HG03039 (cell line): ENCODE results near the gene LRRC73.
A peak's percentile ranks its signal among the peaks of the same experiment; 100 is the strongest.

ENCODE experiments used
- ATAC-seq: cut with Tn5 transposase; IDR thresholded peaks from one replicate; pipeline ENCODE4 v1.9.1; 2021; ENCODE audit warnings: mild to moderate bottlenecking, moderate library complexity; ENCODE audit not compliant: unreplicated experiment

The LRRC73 gene

GRCh38 chr6:43493833-43494232 is 16.3 kb downstream of the LRRC73 start:
- ATAC-seq, result no peak

GRCh38 chr6:43493230-43493629 is 16.9 kb downstream of the LRRC73 start:
- no peak for ATAC-seq

DNA sequence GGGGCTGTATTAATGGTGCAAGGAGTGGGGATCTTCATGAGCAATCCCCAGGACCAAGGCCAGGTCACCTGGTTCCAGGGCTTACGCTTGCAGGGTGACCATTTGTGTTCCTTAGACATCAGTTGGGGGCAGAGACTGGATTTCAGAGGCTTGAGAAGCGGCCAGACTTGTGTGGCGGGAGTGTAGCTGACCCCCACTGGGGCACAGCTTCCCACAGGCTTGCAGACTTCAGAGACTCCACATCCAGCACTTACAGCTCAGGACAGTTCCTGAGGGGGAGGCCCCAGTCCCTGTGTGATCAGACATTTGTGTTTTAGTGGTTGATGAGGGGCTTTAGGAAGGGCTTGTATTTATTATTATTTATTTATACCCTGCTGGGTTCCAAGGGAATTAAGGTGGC is 17.5 kb downstream of the LRRC73 start:
- no peak for ATAC-seq

DNA sequence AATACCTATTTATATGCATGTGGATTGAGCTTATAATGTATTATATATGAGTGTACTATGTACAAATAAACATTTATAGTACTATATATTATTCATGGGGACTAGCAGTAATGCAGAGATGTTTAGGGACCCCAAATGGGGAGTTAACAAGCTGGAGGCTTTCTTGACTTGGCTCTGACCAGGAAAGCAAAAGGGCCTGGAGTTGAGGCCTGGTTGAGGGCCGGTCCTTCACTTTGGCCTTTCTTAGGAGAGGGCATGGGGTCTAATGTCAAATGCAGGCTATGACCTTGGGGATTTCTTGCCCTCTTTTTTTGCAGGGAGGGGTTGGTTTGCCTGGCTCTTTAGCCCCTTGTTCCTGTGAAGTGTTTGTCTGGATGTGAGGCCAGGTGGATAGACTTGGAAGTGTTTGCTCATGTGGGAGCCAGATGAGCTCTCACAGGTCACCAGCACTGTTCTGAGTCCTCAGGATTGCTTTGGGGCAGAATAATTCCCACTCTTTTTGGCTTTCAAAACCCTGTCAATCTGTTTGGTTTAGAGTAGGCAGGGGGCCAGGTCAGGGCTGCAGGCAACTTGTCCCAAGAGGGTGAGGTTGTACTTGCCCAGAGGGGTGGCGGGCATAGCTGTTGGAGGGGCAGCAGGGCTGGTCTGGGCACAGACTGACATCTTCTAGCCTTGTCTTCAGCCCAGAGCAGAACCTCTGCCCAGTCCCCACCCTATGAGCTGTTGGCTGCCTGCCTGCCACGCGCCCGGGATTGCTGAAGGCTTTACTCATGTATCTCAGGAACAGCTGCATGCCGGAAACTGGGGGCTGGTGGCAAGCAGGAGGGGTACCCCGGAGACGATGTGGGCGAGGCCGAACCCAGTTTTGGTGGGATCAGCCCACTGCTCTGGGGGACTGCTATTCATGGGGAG is 18.1 kb downstream of the LRRC73 start:
- no peak for ATAC-seq

DNA sequence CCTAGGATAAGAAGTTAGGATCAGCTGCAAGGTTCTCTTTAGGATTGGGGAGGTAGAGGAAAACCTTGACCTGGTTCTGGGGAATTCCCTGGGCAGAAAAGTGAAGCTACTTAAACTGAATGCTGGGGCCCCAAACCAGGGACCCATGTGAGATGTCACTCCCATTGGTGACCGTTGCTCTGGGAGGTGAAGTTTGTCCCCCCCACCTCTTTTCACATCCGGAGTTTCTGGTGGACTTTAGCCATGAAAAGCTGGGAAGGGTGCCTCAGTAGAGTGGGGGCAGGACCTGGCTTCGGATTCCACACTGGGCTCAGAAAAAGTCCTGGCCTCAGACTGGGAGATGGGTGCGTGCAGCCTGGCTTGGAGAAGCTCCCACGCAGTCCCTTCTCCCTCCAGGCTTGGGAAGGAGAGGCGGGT is 19.6 kb downstream of the LRRC73 start:
- ATAC-seq, result no peak

- no peak for ATAC-seq
Observed at GRCh38 chr6:43489277-43490072, 20.7 kb downstream of the LRRC73 start.

DNA sequence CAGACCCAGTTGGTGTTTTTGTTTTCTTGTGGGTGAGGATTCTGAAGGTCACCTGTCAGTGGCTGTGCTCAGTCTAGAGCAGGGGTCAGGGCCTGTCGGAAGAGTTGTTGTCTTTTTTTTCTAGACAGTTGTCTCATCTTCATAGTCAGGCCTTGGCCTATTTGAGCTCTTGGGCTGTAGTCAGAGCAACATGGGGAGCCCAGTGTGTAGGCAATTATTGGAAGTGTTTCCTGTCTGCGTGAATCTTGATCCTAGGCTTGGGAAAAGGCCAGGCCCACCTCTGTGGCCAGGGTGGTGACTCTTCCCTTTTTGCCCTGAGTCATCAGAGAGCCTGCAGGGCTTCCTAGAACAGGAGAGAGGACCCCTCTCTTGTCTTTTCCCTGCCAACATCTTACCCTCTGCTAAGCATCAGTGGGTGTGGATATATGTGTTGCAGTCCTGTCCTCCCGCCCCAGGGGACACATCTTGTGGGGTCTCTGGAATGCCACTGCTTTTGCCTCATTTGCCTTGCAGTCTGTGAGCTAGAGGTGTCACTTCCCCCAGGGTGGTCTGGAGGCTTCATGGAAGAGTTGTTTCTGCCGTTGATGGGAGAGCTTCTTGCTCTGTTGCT is 21.4 kb downstream of the LRRC73 start:
- no peak for ATAC-seq

GRCh38 chr6:43481591-43482236 is 28.4 kb downstream of the LRRC73 start:
- no peak for ATAC-seq

- no peak for ATAC-seq
Observed at GRCh38 chr6:43481075-43481474, 29.1 kb downstream of the LRRC73 start.

DNA sequence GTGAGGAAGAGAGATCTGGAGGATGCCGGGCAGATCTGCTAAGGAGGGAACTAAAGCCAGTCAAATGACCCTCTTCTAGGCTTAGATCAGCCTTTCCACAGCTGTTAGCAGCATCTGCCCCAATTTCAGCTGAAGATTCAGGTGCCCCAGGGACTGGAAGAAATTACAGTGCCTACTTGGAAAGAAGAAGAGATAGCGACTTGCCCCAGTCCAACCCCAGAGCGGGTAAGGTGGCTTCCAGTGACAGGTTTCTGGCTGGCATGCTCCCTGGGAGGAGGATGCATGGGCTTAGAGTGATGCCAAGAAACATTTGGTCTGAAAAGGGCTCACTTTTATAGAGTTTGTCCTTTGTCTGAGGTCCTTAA is 32.2 kb downstream of the LRRC73 start:
- no peak for ATAC-seq

DNA sequence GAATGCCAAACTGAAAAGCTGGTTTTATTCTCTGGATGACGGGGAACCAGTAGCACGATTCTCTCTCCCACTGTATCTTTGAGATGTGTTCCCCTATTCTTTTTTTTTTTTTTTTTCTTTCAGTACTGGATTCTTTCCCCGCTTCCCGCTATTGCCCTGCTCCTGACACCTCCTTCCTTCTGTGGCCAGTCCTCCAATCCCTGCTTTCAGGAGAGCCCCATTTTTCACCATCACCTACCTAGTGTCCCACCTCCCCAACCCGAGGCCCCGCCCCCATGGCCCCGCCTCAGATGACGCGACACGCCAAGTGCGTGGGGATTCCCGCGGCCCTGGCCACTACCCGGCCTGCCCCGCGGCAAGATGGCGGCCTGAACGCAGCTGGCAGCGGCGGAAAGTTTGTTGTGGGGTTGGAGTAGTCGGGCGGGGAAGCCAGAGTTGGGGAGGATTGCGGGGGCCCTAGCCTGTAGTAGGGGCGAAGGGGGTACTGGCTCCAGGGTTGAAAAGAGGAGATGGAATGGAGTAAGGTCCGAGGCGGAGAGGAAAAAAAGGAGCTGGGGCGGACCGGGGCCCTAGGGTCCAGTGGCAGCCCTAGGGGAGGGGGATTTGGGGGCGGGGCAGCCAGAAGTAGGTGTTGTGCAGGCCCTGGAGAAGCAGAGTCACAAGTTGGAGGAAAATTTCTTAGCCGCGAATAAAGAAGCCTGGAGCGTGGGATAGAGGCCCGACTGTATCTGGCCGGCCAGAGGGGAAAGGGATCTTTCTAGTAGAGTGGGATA is 32.7 kb downstream of the LRRC73 start, which contains the start of gene TJAP1:
TSS of gene TJAP1 (plus strand) at position 336 of the 773 bp plus-strand sequence. CDS start 21,432 bp downstream, outside the sequence.
- ATAC-seq, result peak; percentile 87

- ATAC-seq, result no peak
Observed at GRCh38 chr6:43476746-43477145, 33.4 kb downstream of the LRRC73 start.

DNA sequence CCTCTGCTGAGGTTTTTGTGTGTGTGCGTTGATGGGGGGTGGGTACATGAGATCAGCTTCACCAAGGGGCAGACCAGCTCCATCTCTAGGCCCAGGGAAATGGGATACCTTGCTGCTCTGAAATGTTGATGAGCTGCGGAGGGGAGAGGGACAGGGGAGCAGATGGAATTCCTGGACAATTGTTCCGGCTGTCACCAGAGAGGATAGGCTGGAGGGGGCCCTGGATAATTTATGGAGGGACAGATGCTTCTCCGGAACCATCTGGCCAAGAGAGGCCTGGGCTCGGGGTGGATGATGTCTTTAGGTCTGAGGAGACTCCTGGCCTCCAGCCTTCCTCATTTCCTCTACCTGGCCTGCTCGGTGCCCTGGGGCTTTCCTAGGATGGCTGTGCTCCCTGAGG is 34.6 kb downstream of the LRRC73 start:
- ATAC-seq, result no peak

DNA sequence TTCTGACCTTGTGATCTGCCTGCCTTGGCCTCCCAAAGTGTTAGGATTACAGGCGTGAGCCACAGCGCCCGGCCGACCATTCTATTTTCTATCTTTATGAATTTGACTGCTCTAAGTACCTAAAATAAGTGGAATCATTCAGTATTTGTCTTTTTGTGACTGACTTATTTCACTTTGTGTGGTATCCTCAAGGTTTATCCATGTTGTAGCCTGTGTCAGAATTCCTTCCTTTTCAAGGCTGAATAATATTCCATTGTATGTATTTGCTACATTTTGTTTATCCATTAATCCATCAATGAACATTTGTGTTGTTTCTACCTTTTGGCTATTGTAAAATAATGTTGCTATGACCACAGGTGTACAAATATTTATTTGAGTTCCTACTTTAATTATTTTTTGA is 37.6 kb downstream of the LRRC73 start:
- ATAC-seq, result no peak

DNA sequence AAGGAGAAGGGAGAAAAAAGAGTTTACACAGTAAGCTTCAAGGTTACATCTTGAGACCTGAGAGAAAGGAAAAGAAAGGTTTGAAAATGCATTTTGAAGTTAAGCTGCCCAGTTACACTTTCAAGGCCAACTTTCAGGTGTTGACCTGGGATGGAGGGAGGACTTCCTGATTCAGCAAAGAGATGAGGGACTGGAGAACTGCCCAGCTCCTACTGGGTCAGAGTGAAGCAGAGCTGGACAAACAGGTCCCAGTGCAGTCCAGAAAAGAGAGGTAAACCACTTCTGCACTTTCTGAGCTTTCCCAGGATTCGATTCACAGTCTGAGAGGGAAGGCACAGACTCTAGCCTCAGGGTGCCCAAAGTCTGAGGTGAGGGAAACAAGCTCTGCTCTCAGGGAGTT is 38.7 kb downstream of the LRRC73 start:
- no peak for ATAC-seq

- no peak for ATAC-seq
Observed at GRCh38 chr6:43469947-43470346, 40.2 kb downstream of the LRRC73 start.

- no peak for ATAC-seq
Observed at GRCh38 chr6:43468748-43469681, 41.1 kb downstream of the LRRC73 start.

DNA sequence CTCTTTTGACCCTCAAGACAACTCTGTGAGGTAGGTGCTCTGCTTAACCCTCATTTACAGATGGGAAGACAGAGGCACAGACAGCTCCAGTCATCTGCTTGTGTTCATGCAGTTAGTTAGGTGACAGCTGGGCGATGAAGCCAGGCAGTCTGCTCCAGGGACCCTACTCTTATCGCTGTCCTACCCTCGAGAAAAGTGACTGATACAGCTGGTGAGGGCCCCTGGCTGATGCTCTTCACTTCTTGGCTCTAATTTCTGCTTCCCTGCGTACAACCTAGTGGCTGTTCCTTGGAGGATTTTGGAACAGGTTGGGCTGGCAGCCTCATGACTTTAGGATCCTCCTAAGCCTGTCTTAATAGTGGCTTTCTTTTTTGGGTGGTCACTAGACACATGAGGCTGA is 41.9 kb downstream of the LRRC73 start:
- no peak for ATAC-seq

DNA sequence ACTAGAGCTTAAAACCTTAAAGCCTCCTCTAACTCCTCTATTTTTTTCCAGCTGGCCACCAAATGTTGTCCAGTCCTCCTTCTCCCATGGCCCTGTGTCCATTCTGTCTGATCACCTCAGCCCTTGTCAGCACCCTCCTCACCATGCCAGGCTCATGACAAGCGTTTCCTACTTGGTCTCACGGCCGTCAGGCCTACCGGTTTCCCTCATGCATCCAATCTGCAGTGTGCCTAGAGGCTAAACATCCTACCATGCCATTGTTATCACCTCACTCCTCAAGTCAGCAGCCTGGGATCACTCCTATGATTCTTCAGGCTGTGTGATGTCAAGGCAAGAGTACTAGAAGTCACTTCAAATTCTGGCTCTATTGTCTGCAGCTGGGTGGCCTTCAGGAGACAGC is 42.4 kb downstream of the LRRC73 start:
- no peak for ATAC-seq
